ENCODE measurements around the gene KCNH8.

The KCNH8 gene

DNA sequence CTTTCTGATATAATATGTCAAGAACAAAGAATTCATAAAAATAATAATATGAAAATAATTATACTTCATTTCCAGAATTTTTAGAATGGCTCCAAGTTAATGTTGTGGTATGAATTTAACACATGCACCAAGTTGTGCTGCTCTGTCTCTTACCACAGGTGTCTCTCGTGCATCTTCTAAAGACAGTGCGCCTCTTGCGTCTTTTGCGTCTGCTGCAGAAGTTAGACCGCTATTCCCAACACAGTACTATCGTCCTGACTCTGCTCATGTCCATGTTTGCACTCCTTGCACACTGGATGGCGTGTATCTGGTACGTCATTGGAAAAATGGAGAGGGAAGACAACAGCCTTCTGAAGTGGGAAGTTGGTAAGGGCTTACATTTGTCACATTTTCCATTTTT, 246.6 kb downstream of the KCNH8 start:
- DNase-seq: no peak

DNA sequence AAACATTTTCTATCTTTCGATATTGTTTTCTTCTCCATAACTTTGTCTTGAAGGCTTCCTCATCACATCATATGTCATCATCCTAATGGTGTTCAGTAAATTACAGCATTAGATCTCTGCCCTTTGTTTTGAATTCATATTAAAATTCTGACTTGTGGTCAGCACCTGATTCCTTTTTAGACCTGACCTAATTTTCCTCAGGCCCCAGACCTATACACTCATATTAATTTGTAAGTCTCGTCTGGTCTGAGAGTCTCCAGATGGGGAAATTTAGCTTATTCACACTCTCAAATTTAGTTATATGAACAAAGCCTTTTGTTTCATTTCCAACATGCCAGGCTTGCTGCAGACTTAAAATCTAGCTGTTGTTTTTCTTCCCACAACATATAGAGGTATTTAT, 248.4 kb downstream of the KCNH8 start:
- DNase-seq: no peak

- no peak for DNase-seq
These were observed 251.0 kb downstream of the KCNH8 start for GRCh38 chr3:19399356-19399755.

DNA sequence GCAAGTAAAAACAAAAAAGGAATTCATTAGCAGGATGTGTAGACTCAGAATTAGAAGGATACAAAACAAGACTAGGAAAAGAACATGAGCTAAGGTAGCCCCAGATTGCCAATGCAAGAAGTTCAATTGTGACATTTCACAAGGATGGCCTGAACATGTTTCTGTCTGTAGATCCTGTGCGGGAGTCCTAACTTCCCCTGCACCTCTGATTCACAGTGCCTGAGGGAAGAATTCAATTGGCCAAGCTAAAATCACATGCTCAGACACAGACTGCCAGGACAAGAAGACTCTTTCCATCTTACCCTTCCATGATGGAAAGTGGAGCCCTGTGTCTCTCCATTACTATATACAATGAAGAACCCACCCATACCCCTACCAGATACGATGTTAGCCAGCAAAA, 251.5 kb downstream of the KCNH8 start:
- DNase-seq: no peak

DNA sequence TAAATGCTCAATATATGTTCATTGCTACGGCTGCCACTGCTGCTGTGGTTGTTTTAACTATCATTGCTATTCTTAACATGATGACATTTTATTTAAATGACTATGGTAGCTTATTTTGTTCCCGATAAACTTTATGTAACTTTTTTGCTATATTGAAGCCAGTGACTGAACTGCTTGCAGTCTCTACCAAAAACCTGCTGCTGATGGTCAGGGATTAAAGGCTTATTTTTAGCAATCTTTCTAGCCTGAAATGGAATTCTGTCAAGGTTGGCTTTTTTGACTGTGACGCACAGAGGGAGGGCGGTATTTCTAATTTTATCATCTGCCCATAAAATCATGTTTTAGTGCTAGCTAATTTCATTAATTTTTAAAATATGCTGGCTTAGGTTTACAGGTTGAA, 271.8 kb downstream of the KCNH8 start:
- DNase-seq: no peak

- DNase-seq: no peak
These were observed 277.5 kb downstream of the KCNH8 start for GRCh38 chr3:19425825-19426224.

GRCh38 chr3:19427422-19428149, 279.3 kb downstream of the KCNH8 start:
- DNase-seq: no peak

- no peak for DNase-seq
These were observed 280.4 kb downstream of the KCNH8 start for GRCh38 chr3:19428729-19429128.

DNA sequence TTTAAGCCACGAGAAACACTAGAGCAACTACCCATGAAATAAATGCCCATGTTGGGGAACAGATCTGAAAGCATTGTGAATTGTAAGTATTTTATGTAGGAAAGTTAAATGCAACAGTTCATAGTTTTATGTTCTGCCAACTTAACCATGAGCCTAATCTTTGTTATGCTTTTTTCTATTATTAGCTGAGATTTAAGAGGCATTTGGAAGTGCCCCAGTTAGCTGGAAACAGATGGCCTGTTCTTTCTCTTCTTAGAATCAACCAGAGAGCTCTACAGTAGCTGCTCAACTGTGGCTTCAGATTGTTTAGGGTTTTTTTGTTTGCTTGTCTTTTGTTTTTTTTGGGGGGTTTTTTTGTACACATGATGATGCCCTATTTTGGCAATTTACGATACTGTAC, 284.4 kb downstream of the KCNH8 start:
- DNase-seq: no peak

GRCh38 chr3:19436746-19437145, 288.4 kb downstream of the KCNH8 start:
- DNase-seq: no peak

DNA sequence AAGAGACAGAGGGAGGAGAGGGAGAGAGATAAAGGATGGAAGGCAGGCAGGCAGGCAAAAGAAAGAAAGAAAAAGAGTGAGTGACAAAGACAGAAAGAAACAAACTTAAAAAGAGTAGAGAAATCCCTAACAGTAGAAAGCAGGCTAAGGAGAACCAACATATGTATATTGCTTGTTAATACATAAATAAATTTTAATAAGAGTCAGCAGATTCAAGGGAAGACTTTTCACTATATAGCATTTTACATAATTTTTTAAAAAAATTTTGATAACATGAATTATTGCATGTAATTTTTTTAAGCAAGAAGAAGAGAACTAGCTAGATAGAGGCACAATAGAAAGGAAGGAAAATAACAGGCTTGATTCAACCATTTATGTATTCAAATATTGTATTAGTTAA, 291.6 kb downstream of the KCNH8 start:
- DNase-seq: no peak

GRCh38 chr3:19446138-19446537, 297.8 kb downstream of the KCNH8 start:
- no peak for DNase-seq

- DNase-seq: no peak
These were observed 298.4 kb downstream of the KCNH8 start for GRCh38 chr3:19446687-19447086.

GRCh38 chr3:19455546-19455945, 307.2 kb downstream of the KCNH8 start:
- DNase-seq: no peak

GRCh38 chr3:19456738-19457137, 308.4 kb downstream of the KCNH8 start:
- no peak for DNase-seq

DNA sequence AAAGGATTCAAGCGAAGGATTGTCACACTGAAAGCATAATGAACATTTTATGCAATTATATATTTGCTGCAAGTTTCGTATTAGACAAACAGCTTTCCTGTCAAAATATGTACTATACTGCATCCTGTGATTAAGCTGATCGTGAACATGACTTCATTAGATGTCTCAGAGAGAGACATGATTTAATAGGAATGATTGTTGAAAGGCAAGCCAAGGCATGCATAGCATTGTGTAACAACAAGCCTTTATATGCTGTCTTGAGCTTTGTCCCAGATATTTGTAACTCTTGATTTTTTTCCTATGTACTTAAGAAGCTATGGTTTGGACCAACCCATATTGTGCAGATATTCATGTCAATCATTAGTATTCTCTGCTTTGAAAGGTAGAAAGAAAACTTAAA, 309.1 kb downstream of the KCNH8 start:
- DNase-seq: no peak

DNA sequence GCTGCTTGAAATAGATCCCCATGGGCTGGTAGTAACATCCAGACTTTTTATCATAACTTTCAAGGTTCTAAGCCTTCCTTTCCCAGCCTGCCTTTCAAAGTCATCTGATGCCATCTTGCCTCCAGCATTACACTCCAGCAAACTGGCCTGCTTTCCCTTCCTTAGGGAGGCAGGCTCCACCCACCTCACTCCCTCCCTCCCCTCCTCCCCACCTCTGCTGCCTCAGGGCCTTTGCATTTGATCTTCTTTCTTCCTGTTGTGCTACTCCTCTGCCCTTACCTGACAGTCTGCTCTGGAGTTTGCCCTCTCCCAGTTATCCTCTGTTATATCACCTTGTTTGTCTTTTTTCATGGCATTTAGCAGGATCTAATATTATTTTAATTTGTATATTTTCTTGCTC, 319.5 kb downstream of the KCNH8 start:
- no peak for DNase-seq

GRCh38 chr3:19471138-19471537, 322.8 kb downstream of the KCNH8 start:
- no peak for DNase-seq

- no peak for DNase-seq
These were observed 325.8 kb downstream of the KCNH8 start for GRCh38 chr3:19473971-19474580.

DNA sequence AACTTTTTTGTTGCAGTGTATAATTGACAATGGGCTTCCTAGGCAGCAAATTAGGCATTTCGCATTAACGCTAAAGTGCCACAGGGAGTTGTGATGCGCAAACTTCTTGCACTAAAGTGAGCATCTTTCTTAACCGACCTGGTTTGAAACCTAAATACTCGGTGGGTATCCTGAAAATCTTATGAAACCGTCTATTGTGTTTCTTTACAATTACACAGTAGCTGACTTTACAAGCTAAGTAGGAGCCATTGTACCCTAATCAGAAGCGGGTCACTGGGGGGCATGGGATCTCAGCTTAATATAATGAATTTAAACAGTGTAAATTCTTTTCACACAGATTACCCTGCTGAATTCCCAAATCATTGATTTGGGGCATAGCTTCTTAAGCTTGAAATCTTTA, 328.0 kb downstream of the KCNH8 start:
- no peak for DNase-seq

- DNase-seq: no peak
These were observed 337.0 kb downstream of the KCNH8 start for GRCh38 chr3:19485267-19485666.

- no peak for DNase-seq
These were observed 339.1 kb downstream of the KCNH8 start for GRCh38 chr3:19487386-19487785.

DNA sequence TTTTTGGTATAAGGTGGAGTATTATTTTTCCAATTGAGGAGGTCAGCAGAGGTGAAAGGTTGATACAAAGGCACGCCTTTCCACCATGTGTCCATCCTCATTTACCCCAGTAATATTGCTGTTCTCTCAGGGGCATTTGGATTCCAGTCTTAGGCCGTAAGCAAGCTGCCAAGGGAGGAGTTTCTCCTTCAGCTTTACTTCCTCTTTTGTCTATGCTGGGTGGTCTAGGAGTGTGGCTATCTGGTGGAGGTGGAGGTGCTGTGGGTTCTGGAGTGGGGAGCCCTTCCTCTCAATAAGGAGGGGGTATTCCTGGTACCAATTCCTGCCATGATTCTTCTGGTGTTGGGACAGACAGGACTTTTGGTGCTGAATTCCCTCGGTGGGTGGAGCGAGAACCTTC, 340.6 kb downstream of the KCNH8 start:
- no peak for DNase-seq

- DNase-seq: no peak
These were observed 341.6 kb downstream of the KCNH8 start for GRCh38 chr3:19489936-19490335.

DNA sequence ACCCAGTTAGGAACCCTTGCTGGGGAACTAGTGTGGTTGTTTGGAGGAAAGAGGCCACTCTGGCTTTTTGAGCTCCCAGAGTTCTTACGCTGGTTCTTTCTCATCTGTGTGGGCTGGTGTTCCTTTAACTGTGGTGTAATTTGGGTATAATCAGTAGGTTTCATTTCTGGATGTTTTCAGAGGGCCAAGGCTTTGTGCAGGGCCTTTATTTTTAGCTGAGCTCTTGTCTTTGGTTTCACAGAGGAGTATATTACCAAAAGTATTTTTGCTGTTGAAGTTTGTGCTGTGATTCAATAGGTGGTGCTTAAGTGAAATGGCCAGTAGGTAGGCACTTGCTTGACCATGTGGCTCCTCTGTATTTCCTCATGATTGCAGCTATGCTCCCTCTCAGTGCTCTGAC, 357.9 kb downstream of the KCNH8 start:
- DNase-seq: no peak
